ENCODE measurements around the gene RNF44.
"Not testable (repeated sequence)": the region's sequence is repeated elsewhere in the genome, so short reads cannot be mapped to it uniquely, and the experiment has no call there.

Gene RNF44

GRCh38 chr5:176550937-176551336, 13.7 kb upstream of the RNF44 start:
- DNase-seq = not testable (repeated sequence)

DNA sequence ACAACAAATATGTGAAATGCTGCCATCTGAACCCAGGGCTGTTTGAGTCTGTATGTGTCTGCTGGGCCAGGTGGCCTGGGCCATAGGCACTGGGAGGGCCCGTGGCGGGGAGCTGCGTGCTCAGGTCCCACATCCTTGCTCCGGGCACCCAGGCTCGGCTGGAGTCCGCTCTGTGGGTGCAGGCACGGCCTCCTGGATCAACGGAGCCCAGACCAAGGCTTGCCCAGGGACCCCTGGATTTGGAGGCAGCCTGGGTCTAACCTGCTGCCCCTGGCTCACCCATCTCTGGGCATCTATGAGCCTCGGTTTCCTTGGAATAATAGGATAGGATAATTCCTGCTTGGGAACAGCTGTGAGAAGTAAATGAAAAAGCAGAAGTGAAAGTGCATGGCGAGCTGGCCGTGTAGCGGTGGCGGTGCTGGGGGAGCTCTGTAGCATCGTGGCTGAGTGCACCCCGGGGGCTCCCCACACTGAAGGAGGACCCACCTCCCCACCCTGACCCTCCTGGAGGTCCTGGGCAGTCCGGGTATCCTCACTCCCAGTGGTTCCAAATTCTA, 13.2 kb upstream of the RNF44 start:
- DNase-seq = no peak

- no peak for DNase-seq
Observed at GRCh38 chr5:176549871-176550270, 12.7 kb upstream of the RNF44 start.

DNA sequence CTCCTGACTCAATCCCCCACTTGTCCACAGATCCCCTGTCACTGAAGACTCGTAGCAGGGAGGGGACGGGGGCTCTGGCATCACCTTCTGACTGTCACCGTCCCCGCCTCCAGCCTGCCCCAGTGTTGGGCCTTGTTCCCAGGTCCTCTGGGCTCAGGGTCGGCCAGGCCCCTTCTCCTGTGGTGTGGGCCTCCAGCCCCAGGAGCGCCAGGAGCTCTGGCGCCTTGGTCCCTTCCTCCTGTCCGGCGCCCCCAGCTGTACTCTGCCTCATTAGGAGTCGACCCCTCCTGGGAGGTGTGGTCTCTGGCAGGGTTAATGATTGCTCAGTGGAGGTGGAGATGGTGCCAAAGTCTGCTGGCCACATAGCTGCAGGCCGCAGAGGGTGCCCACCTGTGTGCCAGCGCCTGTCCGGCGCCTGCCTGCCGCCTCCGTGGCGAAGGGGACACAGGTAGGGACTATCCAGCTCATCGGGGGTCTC, 11.8 kb upstream of the RNF44 start, which contains the start of gene CDHR2:
Gene CDHR2, plus strand, starts transcription at position 376 of the 478 bp plus-strand sequence. CDS start 16,011 bp downstream, outside the sequence.
- no peak for DNase-seq

GRCh38 chr5:176547802-176548201, 10.6 kb upstream of the RNF44 start:
- DNase-seq = no peak

GRCh38 chr5:176545737-176546509, 8.7 kb upstream of the RNF44 start:
- no peak for DNase-seq

GRCh38 chr5:176545388-176545736, 8.2 kb upstream of the RNF44 start:
- no peak for DNase-seq

DNA sequence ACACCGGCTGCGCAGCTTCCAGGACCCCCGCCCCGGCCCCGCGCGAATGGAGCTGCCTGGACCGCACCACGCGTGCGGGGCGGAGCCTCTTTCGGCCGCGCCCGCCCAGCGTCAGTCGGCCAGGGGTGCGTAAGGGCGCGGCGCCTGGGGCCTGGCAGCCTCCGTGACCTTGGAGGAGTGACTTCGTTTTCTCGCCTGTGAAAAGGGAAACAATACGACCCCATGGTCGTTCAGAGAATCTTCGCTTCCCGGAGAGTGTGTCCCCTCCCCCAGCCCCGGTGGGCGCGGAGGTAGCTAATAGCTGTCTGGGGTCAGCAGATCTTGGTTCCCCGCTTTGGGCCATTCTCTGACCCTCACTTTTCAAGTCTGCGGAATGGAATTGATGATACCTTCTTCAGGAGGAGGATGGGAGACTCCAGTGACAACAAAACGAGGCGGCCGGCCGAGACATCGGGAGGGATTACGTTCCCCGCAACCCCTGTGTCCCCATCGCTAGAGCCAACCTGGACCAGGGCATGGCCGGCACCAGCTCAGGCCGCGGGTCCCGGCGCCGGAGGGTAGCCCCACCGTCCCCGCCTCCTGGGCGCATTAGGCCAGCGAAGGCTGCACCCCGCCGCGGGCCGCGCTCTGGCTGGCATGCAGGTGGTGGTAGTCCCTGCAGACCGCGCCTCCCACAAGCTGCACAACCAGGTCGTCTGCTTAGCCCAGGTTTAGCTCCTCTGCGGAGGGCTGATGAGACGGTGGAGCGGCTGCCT, 6.4 kb upstream of the RNF44 start:
- peak; percentile 22 for DNase-seq

GRCh38 chr5:176542596-176543427, 5.6 kb upstream of the RNF44 start:
- no peak for DNase-seq

GRCh38 chr5:176542135-176542595, 5.0 kb upstream of the RNF44 start:
- no peak for DNase-seq

DNA sequence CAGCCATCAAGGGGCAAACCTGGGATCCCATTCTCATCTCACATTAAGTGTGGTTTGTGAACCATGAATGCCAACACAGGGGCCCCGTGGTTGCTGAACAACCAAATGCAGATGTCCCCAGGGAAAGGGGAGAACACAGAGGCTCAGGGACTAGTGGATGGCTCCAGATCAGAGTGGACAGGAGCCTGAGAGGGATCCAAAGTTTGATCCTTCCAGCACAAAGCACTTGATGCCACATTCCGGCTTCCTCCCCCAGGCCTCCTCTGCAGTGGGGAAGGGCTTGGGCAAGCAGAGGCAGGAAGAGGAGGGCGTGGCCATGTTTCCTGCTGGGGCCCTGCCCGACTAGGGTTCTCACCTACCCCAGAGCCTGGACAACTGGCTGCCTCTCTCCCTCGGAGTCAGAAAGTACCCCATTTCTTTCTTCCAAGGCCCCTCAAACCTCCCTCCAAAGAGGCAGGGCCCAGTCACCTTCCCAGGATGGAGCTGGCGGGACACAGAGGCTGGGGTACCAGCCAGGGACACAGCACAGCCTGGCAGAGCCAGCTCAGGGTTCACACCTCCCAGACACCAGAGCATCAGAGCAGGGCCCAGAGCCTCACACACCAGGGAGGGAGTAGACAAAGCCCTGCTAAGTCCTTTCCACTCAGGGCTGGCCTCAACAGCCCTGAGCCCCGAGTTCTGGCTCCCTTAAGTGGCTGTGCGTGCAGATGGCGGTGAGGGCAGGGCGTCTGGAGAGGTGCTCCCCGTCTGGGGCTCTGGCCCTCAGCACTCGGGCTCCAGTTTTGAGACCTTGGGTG, 4.3 kb upstream of the RNF44 start:
- no peak for DNase-seq

- DNase-seq = no peak
Observed at GRCh38 chr5:176540956-176541337, 3.7 kb upstream of the RNF44 start.

DNA sequence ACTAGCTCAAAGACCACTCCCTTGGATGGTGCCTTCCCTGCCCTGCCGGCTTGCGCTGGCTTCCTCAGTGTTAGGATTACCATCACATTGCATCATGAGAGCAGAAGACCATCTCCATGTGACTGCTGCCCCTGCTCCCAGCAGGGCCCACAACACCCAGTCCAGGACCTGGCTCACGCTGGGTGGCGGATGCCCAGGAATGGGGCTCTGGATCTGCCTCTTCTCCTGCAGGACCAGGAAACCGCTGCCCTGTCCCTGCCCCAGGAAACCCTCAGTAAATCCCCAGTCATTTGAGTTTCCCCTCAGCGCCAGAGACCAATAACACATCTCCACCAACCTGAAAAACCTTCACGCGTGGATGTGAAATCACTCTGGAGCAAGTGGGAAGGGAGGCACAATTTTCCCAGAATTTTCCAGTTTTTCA, 3.3 kb upstream of the RNF44 start:
- DNase-seq = no peak

- no peak for DNase-seq
Observed at GRCh38 chr5:176538989-176539384, 1.8 kb upstream of the RNF44 start.

GRCh38 chr5:176538230-176538988, 1.2 kb upstream of the RNF44 start:
- no peak for DNase-seq

DNA sequence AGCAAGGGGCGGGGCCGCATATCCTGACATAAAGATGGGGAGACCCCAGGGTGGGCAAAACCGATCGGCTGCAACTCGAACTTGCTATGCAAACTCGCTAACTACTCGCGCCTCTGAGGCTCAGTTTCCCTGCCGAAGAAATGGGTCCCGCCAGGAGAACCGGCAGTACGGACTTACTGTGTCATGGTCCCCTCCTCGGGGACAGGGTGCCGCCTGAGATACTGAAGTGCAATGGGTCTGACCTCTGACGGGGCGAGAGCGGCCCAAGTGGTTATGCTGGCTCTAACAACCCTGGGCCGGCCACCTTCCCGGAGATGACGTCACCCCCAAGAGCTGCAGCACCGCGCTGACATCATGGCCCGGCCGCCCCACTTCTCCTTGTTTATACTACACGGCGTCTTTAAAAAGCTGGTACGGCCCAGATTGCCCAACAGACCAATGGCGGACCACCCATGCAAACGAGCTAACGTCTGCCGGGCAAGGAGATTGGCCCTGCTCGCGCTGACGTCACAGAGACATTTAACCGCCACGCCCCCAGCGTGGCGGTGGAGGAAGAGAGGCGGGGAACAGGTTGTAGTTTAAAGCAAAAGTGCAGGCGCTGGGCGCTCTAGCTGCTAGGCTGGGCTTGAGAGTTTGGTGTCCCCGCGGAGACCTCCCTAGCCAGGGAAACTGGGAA, 490 bp upstream of the RNF44 start:
- peak; percentile 95 for DNase-seq

DNA sequence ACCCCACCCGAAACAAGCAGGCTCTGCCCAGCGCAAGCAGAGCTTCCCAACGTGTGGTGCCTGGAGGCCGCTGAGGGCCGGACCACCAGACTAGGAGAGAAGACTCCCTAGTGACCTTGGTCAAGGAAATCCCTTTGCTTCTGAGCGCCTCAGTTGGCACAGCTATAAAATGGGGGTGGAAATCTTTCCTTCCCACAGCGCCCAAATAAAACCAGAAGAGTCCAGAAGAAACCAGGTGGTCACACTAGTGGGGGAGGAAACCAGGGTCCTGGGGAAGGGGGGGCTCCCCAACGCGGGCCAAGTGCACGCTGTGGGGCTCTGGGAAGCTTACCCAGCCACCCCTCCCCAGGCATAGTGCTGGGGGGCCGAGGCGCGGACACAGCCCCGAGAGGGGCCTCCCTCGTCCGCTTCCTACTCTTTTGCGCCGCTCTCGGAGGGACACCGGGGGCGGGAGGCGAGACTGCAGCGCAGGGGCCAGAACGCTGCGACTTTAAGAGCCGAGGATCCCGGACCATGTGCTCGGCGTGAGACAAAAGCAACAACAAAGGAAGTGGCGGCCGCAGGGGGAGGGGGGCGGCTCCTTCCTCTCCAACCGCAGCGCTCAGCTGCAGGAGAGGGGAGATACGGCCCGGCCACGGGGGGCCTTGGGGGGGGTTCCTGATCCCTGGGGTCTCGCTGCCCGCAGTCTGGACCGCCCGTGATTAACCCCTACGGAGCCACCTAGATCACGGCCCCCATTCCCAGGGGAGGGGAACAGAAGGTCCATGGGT, 885 bp downstream of the RNF44 start:
- peak; percentile 1 for DNase-seq

GRCh38 chr5:176535664-176536131, 1.5 kb downstream of the RNF44 start:
- no peak for DNase-seq

GRCh38 chr5:176535101-176535663, 2.0 kb downstream of the RNF44 start:
- no peak for DNase-seq
